Measurements from ENCODE around the gene LELP1. TPM values are rescaled to one million over a fixed set of nuclear protein-coding genes. Genes with fewer than 3 reads are reported as not detected.

The LELP1 gene
- total and polyA plus RNA-seq, 2 experiments from 2014 or later: not detected

DNA sequence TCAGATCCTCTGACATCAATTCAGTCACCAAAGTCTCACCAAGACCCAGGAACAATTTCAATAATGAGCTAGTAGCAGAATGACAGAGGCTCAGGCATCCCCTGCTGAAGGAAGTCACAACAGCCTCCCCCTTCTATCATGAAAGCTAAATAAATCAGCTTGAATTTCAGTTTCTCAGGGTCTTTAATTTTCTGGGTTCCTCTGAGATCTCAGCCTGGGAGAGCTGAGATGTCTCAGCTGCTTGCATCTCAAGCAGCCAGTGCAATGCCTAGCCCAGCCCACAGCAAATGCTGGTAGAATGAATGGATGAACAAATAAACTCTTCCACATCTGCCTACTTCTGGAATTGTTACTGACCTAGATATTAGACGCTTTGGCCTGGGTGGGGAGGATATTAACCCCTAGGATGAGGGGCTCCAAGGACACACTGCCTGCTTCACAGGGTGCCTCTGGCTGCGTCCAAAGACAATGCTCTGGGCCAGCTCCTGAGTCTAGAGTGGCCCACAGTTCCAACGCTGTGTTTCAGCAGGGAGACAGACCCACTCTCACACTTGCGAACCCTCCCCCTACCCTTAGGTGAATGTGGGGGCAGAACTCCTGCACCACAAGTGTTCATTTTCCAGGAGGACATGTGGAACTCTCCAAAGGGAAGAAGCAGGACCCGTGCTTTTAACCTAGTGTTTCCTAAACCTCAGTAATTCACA, 45.1 kb downstream of the LELP1 start:
- no peak overlapping the region for H3K4me2 ChIP-seq (ENCODE audit: unreplicated experiment)
- no peaks in the 10 kb centered on the region for H3K36me3 ChIP-seq (ENCODE audit: low read depth)
- H3K4me3 ChIP-seq: no peak overlapping the region
- WGBS, 2 experiments (ENCODE audit: low coverage in 1 of 2, low lambda C conversion rate in 2 of 2, missing lambda C conversion rate in 2 of 2): 19 to 27% methylated on average over 5 of the region's 5 CpGs
- H3K9me2 ChIP-seq (ENCODE audit: insufficient read depth): no peaks in the 10 kb centered on the region
- no peaks in the 10 kb centered on the region for H3F3A ChIP-seq (ENCODE audit: insufficient read depth)
- no peaks in the 10 kb centered on the region for H3K9me3 ChIP-seq (ENCODE audit: low read depth)
- H2AFZ ChIP-seq: no peak overlapping the region
- in situ Hi-C loops (cut with MboI): no loop called here
- H4K20me1 ChIP-seq (ENCODE audit: insufficient read depth): no peaks in the 10 kb centered on the region
- H3K27ac ChIP-seq: no peak overlapping the region
- DNase-seq: no peak
- H3K79me2 ChIP-seq (ENCODE audit: insufficient read depth): no peaks in the 10 kb centered on the region
- no peaks in the 10 kb centered on the region for H3K4me1 ChIP-seq (ENCODE audit: insufficient read depth)
- peaks cover 11% of the 10 kb centered on the region; the same call in 1 of the 2 replicates for H3K27me3 ChIP-seq (replicated peaks; ENCODE audit: insufficient read depth)
- H3K9ac ChIP-seq: no peak overlapping the region
- TF ChIP-seq EZH2phosphoT487 (IDR thresholded peaks at IDR 0.05; ENCODE audit: insufficient read depth, low read depth) (no peak), EZH2 (IDR thresholded peaks at IDR 0.05; ENCODE audit: insufficient read depth, poor library complexity, severe bottlenecking) (no peak)

DNA sequence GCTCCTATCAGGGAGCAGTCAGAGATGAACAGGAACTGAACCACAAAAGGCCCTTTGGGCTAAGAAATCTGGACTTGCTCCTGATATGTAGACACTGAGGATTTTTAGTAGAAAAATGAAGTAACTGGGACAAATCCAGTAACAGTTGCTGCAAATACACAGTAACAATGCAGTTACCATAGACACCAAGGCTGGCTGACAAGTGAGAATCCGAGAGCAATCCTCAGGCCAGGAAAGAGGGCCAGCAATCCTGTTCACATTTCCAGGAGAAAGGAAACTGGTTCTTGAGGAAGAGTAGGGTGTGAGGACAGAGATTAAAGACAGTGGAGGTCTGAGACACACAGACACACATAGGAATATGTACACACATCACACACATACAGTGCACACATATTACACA, 46.9 kb downstream of the LELP1 start:
- Histone ChIP-seq H3K36me3 (ENCODE audit: low read depth) (no peaks in the 10 kb centered on the region), H3K27me3 (replicated peaks; ENCODE audit: insufficient read depth) (peaks cover 11% of the 10 kb centered on the region; the same call in 1 of the 2 replicates), H3K4me3 (no peak overlapping the region), H3K79me2 (ENCODE audit: insufficient read depth) (no peaks in the 10 kb centered on the region), H3K4me2 (ENCODE audit: unreplicated experiment) (no peak overlapping the region), H3K4me1 (ENCODE audit: insufficient read depth) (no peaks in the 10 kb centered on the region), H2AFZ (no peak overlapping the region), H3F3A (ENCODE audit: insufficient read depth) (no peaks in the 10 kb centered on the region), H3K27ac (no peak overlapping the region), H3K9me2 (ENCODE audit: insufficient read depth) (no peaks in the 10 kb centered on the region), H3K9ac (no peak overlapping the region), H4K20me1 (ENCODE audit: insufficient read depth) (no peaks in the 10 kb centered on the region), H3K9me3 (ENCODE audit: low read depth) (no peaks in the 10 kb centered on the region)
- TF ChIP-seq EZH2 (IDR thresholded peaks at IDR 0.05; ENCODE audit: insufficient read depth, poor library complexity, severe bottlenecking): no peak
- no peak for TF ChIP-seq EZH2phosphoT487 (IDR thresholded peaks at IDR 0.05; ENCODE audit: insufficient read depth, low read depth)
- DNase-seq: no peak
- in situ Hi-C loops (cut with MboI): no loop called here
- 0% methylated on average over 1 of the region's 1 CpG for WGBS, 2 experiments (ENCODE audit: low coverage in 1 of 2, low lambda C conversion rate in 2 of 2, missing lambda C conversion rate in 2 of 2)

DNA sequence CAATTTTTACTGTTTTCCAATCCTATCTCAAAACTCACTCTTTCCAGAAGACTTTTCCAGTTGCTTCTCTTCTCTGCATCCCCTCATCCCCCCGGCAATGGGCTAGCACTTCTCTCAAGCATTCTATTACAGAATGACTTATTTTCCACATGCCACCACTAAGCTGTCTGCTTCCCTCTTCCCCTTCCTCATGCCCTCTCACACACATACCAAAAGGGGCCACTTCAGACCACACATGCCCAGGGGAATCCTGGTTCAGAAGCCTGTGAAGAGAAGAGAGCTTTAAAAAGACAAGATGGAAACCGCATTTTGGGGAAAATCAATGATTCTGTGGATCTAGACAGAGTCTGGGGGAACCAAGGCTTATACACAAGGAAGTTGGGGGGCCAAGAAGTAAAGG, 47.9 kb downstream of the LELP1 start:
- H3K9me2 ChIP-seq (ENCODE audit: insufficient read depth): no peaks in the 10 kb centered on the region
- no peaks in the 10 kb centered on the region for H3F3A ChIP-seq (ENCODE audit: insufficient read depth)
- H3K4me1 ChIP-seq (ENCODE audit: insufficient read depth): no peaks in the 10 kb centered on the region
- DNase-seq: no peak
- in situ Hi-C loops (cut with MboI): no loop called here
- H3K27ac ChIP-seq: no peak overlapping the region
- no peaks in the 10 kb centered on the region for H3K79me2 ChIP-seq (ENCODE audit: insufficient read depth)
- 45 to 51% methylated on average over 2 of the region's 2 CpGs for WGBS, 2 experiments (ENCODE audit: low coverage in 1 of 2, low lambda C conversion rate in 2 of 2, missing lambda C conversion rate in 2 of 2)
- no peak overlapping the region for H3K4me3 ChIP-seq
- no peaks in the 10 kb centered on the region for H3K36me3 ChIP-seq (ENCODE audit: low read depth)
- no peaks in the 10 kb centered on the region for H4K20me1 ChIP-seq (ENCODE audit: insufficient read depth)
- no peak overlapping the region for H3K9ac ChIP-seq
- H3K9me3 ChIP-seq (ENCODE audit: low read depth): no peaks in the 10 kb centered on the region
- H3K27me3 ChIP-seq (replicated peaks; ENCODE audit: insufficient read depth): peaks cover 11% of the 10 kb centered on the region; the same call in 1 of the 2 replicates
- H2AFZ ChIP-seq: no peak overlapping the region
- TF ChIP-seq EZH2phosphoT487 (IDR thresholded peaks at IDR 0.05; ENCODE audit: insufficient read depth, low read depth): no peak
- TF ChIP-seq EZH2 (IDR thresholded peaks at IDR 0.05; ENCODE audit: insufficient read depth, poor library complexity, severe bottlenecking): no peak
- no peak overlapping the region for H3K4me2 ChIP-seq (ENCODE audit: unreplicated experiment)

DNA sequence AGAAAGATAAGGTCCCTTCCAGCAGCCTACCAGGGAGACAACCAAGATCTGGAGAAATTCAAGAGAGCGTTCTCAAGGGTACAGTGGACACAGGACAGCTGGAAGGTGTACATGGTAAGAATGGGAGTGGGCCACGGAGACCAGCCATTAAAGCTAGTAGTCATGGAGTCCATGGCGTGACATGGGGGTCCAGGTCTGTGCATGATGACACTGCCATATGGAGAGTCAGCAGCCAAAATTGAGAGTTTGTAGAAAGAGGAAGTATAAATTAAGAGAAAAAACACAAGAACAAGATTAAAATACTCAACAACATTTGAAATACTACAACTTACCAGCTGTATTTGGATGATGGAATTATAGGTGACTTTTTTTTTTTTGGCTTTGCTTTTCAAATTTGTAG, 48.3 kb downstream of the LELP1 start:
- no peak overlapping the region for H3K4me2 ChIP-seq (ENCODE audit: unreplicated experiment)
- in situ Hi-C loops (cut with MboI): no loop called here
- H3K9me2 ChIP-seq (ENCODE audit: insufficient read depth): no peaks in the 10 kb centered on the region
- no peak overlapping the region for H2AFZ ChIP-seq
- H3K27ac ChIP-seq: no peak overlapping the region
- peaks cover 9% of the 10 kb centered on the region; the same call in 1 of the 2 replicates for H3K27me3 ChIP-seq (replicated peaks; ENCODE audit: insufficient read depth)
- no peak overlapping the region for H3K4me3 ChIP-seq
- H3K4me1 ChIP-seq (ENCODE audit: insufficient read depth): no peaks in the 10 kb centered on the region
- no peaks in the 10 kb centered on the region for H4K20me1 ChIP-seq (ENCODE audit: insufficient read depth)
- H3K79me2 ChIP-seq (ENCODE audit: insufficient read depth): no peaks in the 10 kb centered on the region
- H3K36me3 ChIP-seq (ENCODE audit: low read depth): no peaks in the 10 kb centered on the region
- no peak overlapping the region for H3K9ac ChIP-seq
- DNase-seq: no peak
- TF ChIP-seq EZH2phosphoT487 (IDR thresholded peaks at IDR 0.05; ENCODE audit: insufficient read depth, low read depth): no peak
- TF ChIP-seq EZH2 (IDR thresholded peaks at IDR 0.05; ENCODE audit: insufficient read depth, poor library complexity, severe bottlenecking): no peak
- no peaks in the 10 kb centered on the region for H3K9me3 ChIP-seq (ENCODE audit: low read depth)
- no peaks in the 10 kb centered on the region for H3F3A ChIP-seq (ENCODE audit: insufficient read depth)
- 35 to 43% methylated on average over 3 of the region's 3 CpGs for WGBS, 2 experiments (ENCODE audit: low coverage in 1 of 2, low lambda C conversion rate in 2 of 2, missing lambda C conversion rate in 2 of 2)

Data from GM23248 (cell line).